ENCODE data around the gene MTTP. TPM values are rescaled to one million over a fixed set of nuclear protein-coding genes. Genes with fewer than 3 reads are reported as not detected.

MTTP gene
- total and polyA plus RNA-seq, 4 donors = 0.04 to 0.57 (median 0.25) TPM

DNA sequence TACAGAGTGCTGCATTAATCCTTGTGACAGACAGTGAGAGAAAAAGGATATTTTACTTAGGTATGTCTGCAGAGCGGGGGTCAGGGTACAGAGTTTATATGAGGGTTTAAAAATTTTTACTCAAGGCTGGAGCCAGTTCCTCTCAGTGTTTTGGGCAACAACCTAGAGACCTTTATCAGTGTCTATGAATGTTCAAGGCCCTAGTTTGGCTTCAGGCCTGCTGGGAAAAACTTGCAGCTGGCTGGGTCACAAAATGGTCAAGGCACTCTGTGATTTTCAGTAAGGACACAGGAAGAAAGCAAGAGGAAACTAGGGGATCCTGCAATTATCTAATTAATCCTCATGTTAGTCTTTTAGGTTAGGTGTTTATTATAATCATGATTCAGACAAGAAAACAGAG, 93.8 kb downstream of the MTTP start:
- H3K36me3 ChIP-seq (ENCODE audit: control insufficient read depth in 4 of 4, insufficient read depth in 4 of 4, low read length in 4 of 4) = no peaks in the 10 kb centered on the region
- DNase-seq (peak; percentile 57 to 79 (median 76)), ATAC-seq (ENCODE audit: insufficient read depth, low FRiP score) (no peak)
- H3K27me3 ChIP-seq (ENCODE audit: control insufficient read depth in 3 of 3, insufficient read depth in 3 of 3, low read length in 2 of 3) = no peaks in the 10 kb centered on the region
- WGBS, 2 donors = 79% methylated on average over 1 of the region's 1 CpG
- TF ChIP-seq, protein P1, sequence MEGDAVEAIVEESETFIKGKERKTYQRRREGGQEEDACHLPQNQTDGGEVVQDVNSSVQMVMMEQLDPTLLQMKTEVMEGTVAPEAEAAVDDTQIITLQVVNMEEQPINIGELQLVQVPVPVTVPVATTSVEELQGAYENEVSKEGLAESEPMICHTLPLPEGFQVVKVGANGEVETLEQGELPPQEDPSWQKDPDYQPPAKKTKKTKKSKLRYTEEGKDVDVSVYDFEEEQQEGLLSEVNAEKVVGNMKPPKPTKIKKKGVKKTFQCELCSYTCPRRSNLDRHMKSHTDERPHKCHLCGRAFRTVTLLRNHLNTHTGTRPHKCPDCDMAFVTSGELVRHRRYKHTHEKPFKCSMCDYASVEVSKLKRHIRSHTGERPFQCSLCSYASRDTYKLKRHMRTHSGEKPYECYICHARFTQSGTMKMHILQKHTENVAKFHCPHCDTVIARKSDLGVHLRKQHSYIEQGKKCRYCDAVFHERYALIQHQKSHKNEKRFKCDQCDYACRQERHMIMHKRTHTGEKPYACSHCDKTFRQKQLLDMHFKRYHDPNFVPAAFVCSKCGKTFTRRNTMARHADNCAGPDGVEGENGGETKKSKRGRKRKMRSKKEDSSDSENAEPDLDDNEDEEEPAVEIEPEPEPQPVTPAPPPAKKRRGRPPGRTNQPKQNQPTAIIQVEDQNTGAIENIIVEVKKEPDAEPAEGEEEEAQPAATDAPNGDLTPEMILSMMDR (IDR thresholded peaks at IDR 0.05; ENCODE audit: control extremely low read depth, extremely low read depth) = no peak
- H3K4me3 ChIP-seq = no peak overlapping the region
- peak overlapping the region in 1 of 2 donors; percentile 16 for H3K27ac ChIP-seq (ENCODE audit: low read depth in 1 of 2, low read length in 1 of 2)
- H3K9me3 ChIP-seq (ENCODE audit: control insufficient read depth in 4 of 4, insufficient read depth in 3 of 4, low read length in 3 of 4) = peaks cover 0 to 18% (median 8%) of the 10 kb centered on the region in 4 donors
- no peak overlapping the region for H3K9ac ChIP-seq (ENCODE audit: insufficient read depth in 1 of 2, low read length in 2 of 2)
- H3K4me1 ChIP-seq (ENCODE audit: control insufficient read depth in 5 of 5, insufficient read depth in 5 of 5, low read length in 5 of 5) = peaks cover 4 to 37% (median 11%) of the 10 kb centered on the region in 5 donors

DNA sequence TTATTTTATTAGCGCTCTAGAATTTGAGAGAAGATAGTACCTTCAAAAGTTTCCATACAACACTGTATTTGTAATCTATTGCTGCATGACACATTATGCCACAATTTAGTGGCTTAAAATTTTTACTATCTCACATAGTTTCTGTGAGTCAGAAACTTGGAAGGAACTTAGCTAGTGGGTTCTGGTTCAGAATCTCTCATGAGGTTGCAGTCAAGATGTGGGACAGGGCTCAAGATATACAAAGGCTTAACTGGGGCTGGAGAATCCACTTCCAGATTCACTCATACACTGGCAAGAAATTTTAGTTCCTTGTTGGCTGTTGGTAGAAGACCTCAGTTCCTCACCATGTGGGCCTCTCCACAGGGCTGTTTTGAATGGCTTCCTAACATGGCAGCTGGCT, 94.5 kb downstream of the MTTP start:
- Histone ChIP-seq H3K27ac (ENCODE audit: low read depth in 1 of 2, low read length in 1 of 2) (no peak overlapping the region), H3K9ac (ENCODE audit: insufficient read depth in 1 of 2, low read length in 2 of 2) (no peak overlapping the region), H3K4me1 (ENCODE audit: control insufficient read depth in 5 of 5, insufficient read depth in 5 of 5, low read length in 5 of 5) (peaks cover 4 to 37% (median 11%) of the 10 kb centered on the region in 5 donors), H3K4me3 (no peak overlapping the region), H3K9me3 (ENCODE audit: control insufficient read depth in 4 of 4, insufficient read depth in 3 of 4, low read length in 3 of 4) (peaks cover 0 to 19% (median 8%) of the 10 kb centered on the region in 4 donors), H3K36me3 (ENCODE audit: control insufficient read depth in 4 of 4, insufficient read depth in 4 of 4, low read length in 4 of 4) (no peaks in the 10 kb centered on the region), H3K27me3 (ENCODE audit: control insufficient read depth in 3 of 3, insufficient read depth in 3 of 3, low read length in 2 of 3) (no peaks in the 10 kb centered on the region)
- TF ChIP-seq, protein P1 (IDR thresholded peaks at IDR 0.05; ENCODE audit: control extremely low read depth, extremely low read depth) = no peak
- WGBS, 2 donors = 95 to 100% methylated on average over 1 of the region's 1 CpG
- DNase-seq = no peak
- no peak for ATAC-seq (ENCODE audit: insufficient read depth, low FRiP score)

DNA sequence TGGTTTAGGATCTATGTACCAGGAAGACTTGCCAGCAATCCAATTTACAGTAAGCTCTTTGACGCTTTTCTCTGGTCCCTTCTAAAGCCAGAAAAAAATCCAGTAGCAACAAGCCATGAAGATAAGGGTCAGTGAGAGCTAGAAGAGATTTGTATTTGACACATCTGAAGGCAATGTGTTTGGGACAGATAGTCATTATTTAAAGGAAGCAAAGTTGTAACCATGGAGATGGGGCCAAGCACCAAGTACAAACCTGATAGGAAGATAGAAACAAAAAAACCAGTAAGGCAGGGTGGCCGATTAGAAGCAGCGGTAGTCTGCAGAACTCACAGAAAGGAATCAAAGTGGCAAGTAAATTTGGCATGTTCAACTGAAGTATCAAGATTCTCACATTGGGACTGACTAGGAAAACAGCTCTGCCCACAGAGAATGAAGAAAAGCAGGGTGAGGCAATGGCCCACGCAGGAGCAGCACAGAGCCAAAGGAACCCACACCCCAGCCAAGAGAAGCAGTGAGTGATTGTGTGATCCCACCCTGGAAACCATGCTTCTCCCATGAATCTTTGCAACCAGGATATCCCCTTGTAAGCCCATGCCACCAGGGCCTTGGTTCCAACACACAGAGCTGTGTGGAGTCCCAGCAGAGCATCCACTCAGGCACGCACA, 95.9 kb downstream of the MTTP start:
- peak in 1 of 3 donors; percentile 45 for DNase-seq
- 82 to 89% methylated on average over 5 of the region's 5 CpGs for WGBS, 2 donors
- Histone ChIP-seq H3K4me3 (no peak overlapping the region), H3K36me3 (ENCODE audit: control insufficient read depth in 4 of 4, insufficient read depth in 4 of 4, low read length in 4 of 4) (no peaks in the 10 kb centered on the region), H3K9me3 (ENCODE audit: control insufficient read depth in 4 of 4, insufficient read depth in 3 of 4, low read length in 3 of 4) (peaks cover 0 to 19% (median 10%) of the 10 kb centered on the region in 4 donors), H3K27ac (ENCODE audit: low read depth in 1 of 2, low read length in 1 of 2) (no peak overlapping the region), H3K27me3 (ENCODE audit: control insufficient read depth in 3 of 3, insufficient read depth in 3 of 3, low read length in 2 of 3) (no peaks in the 10 kb centered on the region), H3K4me1 (ENCODE audit: control insufficient read depth in 5 of 5, insufficient read depth in 5 of 5, low read length in 5 of 5) (peaks cover 4 to 27% (median 11%) of the 10 kb centered on the region in 5 donors), H3K9ac (ENCODE audit: insufficient read depth in 1 of 2, low read length in 2 of 2) (no peak overlapping the region)
- ATAC-seq (ENCODE audit: insufficient read depth, low FRiP score) = no peak
- TF ChIP-seq, protein P1 (IDR thresholded peaks at IDR 0.05; ENCODE audit: control extremely low read depth, extremely low read depth) = no peak

Other genes with a start within 250 kb of the MTTP start
- 1 to 10 TPM; 5.9 to 6.9 TPM for gene ADH1C, start 222.1 kb upstream of the MTTP start, total RNA-seq
- 10 to 100 TPM in 1 of 2 donors, 1 to 10 TPM in 1; 2.6 to 14.8 TPM for gene ADH1C, start 222.1 kb upstream of the MTTP start, polyA plus RNA-seq
- 1 to 10 TPM in 1 of 2 donors, under 1 TPM in 1; 0.71 to 5.4 TPM for gene ADH7, start 139.5 kb upstream of the MTTP start, total RNA-seq
- gene ADH7, start 139.5 kb upstream of the MTTP start, polyA plus RNA-seq = 1 to 10 TPM; 1.9 to 3.9 TPM
- gene C4orf17, start 63.8 kb upstream of the MTTP start, total RNA-seq = not detected
- gene C4orf17, start 63.8 kb upstream of the MTTP start, polyA plus RNA-seq = not detected
- gene TRMT10A, start 10.8 kb upstream of the MTTP start, total RNA-seq = 10 to 100 TPM in 1 of 2 donors, 1 to 10 TPM in 1; 3.9 to 12.2 TPM
- 1 to 10 TPM; 3.0 to 5.6 TPM for gene TRMT10A, start 10.8 kb upstream of the MTTP start, polyA plus RNA-seq
- gene C4orf54, start 83.0 kb downstream of the MTTP start, total RNA-seq = under 1 TPM; 0.03 to 0.06 TPM
- gene C4orf54, start 83.0 kb downstream of the MTTP start, polyA plus RNA-seq = under 1 TPM; under 0.01 TPM
- gene DAPP1, start 242.0 kb downstream of the MTTP start, total RNA-seq = 10 to 100 TPM in 1 of 2 donors, 1 to 10 TPM in 1; 9.2 to 24.6 TPM
- 10 to 100 TPM in 1 of 2 donors, 1 to 10 TPM in 1; 2.6 to 14.2 TPM for gene DAPP1, start 242.0 kb downstream of the MTTP start, polyA plus RNA-seq

Measured in lung (tissue), 12 donors.